Eye (tissue), 1 donor: Measurements from ENCODE around the gene HGS.

ENCODE experiments used
- DNase-seq: peaks from one replicate; pipeline ENCODE4 v3.0.0-alpha.2; 2015

HGS gene

DNA sequence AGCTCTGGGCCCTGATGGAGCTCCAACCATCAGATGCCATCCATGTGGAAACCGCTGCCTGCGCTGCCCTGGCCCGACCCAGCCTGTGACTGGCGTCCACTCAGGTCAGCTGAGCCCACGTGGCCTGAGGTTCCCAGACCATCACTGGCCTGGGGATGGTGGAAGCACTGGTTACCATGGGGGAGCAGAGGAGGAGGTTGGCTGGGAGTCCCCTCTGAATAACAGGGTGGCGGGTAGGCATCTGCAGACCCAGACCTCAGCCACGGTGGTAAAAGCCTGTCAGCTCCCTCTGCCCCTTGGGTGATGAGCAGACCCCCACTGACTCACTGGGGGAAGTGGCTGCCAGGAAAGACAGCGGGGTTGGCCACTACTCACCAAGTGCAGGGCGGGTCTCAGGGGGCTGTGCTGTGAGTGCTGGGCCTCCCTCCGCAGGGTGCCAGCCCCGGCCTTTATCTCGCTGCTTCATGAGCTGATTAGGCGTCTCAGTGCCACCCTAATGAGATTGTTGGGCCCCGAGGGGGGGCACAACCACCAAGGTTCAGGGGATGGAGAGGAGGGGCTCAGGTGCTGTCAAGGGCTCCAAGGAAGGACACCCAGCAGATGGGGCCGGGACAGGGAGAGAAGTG lies 27.6 kb upstream of the HGS start, which contains the start of gene PDE6G:
Gene PDE6G, minus strand, starts transcription at position 425 of the 626 bp plus-strand sequence. CDS start 3,237 bp downstream, outside the sequence.
- DNase-seq: no peak

- DNase-seq: peak; percentile 38
Observed at GRCh38 chr17:81656835-81657234, 27.0 kb upstream of the HGS start.

GRCh38 chr17:81659038-81659437 lies 24.8 kb upstream of the HGS start:
- DNase-seq: no peak

GRCh38 chr17:81660441-81660840 lies 23.4 kb upstream of the HGS start:
- no peak for DNase-seq

DNA sequence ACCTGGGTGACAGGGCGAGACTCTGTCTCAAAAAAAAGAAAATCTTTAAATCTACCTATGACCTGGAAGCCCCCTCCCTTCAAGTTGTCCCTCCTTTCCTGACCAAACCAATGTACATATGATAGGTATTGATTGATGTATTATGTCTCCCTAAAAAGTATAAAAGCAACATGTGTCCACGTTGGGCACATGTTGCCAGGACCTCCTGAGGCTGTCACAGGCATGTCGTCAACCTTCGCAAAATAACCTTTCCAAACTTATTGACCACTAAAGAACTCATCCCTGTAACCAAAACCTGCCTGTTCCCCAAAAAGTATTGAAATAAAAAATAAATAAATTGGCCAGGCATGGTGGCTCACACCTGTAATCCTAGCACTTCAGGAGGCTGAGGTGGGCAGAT lies 21.8 kb upstream of the HGS start:
- no peak for DNase-seq

DNA sequence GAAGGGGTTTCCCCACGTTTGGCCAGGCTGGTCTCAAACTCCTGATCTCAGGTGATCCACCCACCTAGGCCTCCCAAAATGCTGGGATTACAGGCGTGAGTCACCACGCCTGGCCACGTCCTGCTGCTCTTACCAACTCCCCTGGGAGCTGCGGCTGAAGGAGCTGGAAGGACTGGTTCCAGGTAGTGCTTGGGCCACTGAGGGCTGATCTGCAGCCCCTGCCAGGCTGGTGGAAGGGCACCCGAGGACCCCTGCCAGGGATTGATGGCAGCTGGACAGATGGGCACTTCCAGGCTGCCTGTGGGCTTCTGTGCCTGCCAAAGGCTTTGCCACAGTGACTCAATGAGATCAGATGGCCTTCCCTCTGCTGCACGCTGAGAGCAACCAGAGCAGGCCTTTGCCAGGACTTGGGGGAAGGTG lies 19.8 kb upstream of the HGS start:
- no peak for DNase-seq

GRCh38 chr17:81665205-81666091 lies 18.4 kb upstream of the HGS start:
- no peak for DNase-seq

GRCh38 chr17:81666092-81666341 lies 17.8 kb upstream of the HGS start:
- no peak for DNase-seq

DNA sequence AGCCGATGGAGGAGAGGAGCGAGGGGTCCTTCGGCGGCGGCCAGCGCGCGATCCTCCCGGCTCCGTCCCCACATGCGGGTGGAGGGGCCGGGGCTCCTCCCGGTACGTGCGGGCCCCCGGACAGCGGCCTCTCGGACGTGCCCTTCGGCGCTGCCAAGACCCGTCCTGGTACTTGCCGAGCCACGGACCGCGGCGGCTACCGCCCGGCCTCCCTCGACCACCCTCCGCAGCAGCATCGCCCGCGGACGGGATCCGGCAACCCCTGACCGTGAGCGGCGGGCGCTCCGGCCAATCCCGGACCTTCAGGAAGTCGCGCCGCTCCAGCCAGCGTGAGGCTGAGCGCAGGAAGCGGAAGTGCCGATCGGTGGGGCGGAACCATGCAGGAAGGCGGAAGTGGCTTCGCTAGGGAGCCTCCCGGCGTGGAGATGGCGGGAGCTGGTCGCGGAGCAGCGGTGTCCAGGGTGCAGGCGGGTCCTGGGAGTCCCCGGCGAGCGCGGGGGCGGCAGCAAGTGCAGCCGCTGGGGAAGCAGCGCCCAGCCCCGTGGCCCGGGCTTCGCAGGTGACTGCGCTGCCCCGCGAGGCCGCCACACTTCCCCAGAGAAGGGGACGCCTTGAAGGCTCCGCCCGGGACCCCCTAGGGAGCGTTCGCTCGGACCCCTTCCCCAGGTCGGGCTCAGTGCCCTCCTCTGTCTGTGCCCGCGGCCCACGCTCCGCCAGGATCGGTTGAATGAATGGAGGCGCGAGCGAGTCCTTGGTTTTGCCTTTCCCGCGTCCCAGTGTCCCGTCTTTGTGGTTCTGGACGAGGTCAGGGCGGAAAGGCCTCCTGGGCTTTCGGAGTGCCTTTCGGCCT lies 17.2 kb upstream of the HGS start, which contains the start of the genes CCDC137 and OXLD1:
Gene CCDC137, plus strand, starts transcription at position 396 of the 850 bp plus-strand sequence. Its CDS starts 30 bp downstream, at position 426.
Gene OXLD1, minus strand, starts transcription at position 264 of the 850 bp plus-strand sequence. Its CDS starts 28 bp downstream, at position 236.
- peak; percentile 98 for DNase-seq

DNA sequence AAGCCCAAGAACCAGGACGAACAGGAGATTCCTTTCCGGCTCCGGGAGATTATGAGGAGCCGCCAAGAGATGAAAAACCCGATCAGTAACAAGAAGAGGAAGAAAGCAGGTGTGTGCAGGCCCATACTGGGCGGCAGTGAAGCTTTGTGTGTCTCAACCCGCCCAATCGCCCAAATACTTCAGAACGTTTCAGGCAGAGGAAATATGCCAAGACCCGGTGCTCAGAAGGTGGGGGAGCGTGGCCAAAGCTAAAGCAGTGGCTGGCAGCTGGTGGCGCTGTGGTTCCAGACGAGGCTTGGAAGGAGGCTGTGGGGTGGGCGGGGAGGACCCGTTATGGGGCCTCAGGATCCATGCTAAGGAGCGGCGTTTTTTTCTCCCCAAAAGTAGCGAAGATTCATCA lies 16.1 kb upstream of the HGS start:
- no peak for DNase-seq

DNA sequence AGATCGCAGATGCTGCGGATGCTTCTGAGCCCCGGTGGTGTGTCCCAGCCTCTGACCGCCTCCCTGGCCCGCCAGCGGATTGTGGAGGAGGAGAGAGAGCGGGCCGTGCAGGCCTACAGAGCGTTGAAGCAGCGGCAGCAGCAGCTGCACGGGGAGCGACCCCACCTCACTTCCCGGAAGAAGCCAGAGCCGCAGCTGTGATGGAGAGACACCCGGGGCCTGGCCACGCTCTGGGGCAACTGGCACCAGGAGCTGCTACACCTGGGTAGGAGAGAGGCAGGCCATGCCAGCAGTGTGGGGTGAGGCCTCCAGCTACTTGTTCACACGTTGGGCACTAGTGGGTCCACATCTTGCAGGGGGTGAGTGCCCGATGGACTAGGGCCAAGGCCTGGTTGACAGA lies 11.3 kb upstream of the HGS start:
- DNase-seq: no peak

DNA sequence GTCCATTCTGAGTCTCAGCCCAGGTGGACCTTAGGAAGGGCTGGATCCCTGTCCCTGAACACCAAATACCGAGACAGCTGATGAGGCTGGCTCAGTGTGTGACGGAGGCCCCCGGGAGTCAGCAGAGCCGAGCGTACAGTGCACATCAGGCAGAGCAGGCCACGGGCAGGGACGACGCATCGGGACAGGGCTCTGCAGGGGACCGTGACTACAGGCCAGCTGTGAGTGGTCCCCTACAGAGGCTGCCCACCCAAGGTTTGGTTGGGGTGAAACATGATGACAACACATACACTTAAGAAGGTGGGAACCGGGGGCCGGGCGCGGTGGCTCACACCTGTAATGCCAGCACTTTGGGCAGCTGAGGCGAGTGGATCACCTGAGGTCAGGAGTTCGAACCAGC lies 10.9 kb upstream of the HGS start:
- no peak for DNase-seq

GRCh38 chr17:81673561-81674258 lies 10.1 kb upstream of the HGS start:
- DNase-seq: no peak

- DNase-seq: peak; percentile 21
Observed at GRCh38 chr17:81675515-81676221, 8.1 kb upstream of the HGS start.

DNA sequence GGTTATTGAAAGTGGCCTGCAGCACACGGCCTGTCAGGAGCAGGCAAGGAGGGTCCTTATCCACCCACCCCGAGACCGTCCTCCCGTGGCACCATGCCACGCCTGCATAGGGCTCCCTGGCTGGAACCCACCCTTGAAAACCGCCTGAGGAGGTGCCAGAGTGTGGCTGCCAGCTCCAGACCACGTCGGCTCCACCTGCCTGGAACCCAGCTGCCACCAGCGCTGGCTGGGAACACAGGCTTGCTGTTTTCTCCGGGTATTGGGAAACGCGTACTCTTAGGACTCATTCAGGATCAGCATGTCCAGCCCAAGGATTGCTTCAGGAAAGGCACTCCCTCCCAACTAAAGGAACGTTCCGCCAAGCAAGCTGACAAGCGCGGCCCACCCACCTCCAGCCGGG lies 6.9 kb upstream of the HGS start:
- DNase-seq: no peak

DNA sequence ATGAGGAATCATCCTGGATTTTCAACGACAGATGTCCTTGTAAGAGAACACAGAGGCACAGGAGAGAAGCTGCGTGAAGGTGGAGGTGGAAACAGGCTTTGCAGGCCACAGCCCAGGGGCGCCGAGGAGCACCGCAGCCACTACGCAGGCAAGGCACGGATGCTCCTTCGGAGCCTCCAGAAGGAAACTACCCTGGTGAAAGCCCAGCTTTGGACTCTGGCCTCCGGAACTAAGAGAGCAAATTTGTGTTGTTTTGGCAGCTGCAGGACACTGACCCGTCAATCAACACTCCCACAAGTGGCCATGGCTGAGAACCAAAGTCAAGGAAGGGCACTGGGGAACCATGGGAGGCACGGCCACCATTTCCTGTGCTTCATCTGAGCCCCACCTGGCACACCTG lies 3.7 kb upstream of the HGS start:
- DNase-seq: no peak

GRCh38 chr17:81681672-81682071 lies 2.1 kb upstream of the HGS start:
- DNase-seq: no peak

DNA sequence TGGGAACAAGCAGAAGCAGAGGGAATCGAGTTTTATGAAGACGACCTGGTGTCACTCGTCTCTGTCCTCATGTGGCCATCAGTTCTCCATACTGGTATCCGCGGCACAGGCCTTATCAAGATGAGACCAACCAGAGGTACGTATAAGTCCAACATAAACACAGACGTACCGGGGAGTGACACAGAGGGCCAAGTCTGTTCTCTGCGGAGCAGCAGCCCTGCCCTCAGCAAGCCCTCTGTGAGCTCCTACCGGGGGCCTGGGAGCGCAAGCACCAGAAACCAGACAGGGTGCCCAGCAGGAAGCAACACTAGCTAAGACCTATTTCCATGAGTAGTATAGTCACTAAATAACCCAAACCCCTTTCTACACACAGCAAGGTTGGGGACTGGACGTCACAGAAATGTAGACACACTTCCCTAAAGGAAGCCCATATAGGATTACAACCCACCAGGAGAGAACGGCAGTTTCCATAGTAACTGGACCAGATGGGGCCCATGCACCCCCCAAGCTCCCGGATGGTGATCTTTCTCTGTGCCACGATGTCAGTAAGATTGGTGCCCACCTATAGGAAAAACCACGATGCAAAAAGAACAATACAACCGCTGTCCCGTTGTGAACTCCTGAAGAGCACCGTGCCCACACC lies 1.1 kb upstream of the HGS start:
- DNase-seq: peak; percentile 30

GRCh38 chr17:81683208-81683583 lies 615 bp upstream of the HGS start:
- DNase-seq: no peak

DNA sequence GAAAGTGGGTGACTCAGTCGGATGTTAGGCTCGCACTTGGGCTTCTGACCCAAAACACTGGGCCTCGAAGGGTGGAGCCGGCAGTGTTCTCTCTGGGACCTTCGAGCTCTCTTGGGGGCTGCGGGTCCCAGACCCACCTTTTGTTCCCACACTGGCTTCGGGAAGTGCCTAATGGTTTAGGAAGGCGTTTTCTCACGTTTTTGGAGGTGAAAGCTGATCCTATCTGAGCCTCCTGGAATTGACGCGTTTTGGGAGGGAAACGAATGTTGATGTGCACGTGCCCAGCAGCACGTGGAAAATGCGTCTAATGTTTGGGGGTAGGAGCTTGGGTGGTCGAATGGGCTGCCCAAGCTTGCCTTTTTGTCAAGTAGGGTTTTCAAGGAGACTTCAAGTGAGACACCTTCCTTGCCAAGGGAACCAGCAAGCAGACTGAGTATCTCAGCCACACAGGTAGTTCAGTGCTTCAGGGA lies 666 bp downstream of the HGS start:
- peak; percentile 24 for DNase-seq

DNA sequence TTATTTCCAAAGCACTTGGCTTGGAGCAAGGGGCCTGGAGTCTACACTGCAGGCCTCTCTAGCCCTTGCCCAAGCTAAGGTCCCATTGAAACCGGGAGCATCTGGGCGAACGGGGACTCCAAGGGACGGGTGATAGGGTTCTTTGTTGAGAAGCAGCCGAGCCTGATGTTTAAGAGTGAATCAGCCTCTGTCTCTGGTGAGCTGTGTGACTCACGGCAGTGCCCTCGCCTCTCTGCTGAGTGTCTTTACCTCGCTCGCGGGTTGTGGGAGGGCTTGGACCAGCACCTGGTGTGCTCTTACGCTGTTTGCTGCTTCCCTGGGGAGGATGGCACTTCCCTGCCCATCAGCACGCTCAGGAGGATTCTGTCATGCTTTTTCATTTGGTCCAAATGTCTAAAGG lies 1.3 kb downstream of the HGS start:
- no peak for DNase-seq
